H9 (cell line): ENCODE data around the gene RHOC. TPM values are rescaled to one million over a fixed set of nuclear protein-coding genes. Genes with fewer than 3 reads are reported as not detected.

Experiments
- DNase-seq: peaks from one replicate; pipeline ENCODE4 v3.0.0-alpha.2; 2017
- H2AFZ ChIP-seq: one replicate; pipeline ENCODE4 v1.6.1; 2013; ENCODE audit warnings: mild to moderate bottlenecking, low read length, control low read depth, moderate library complexity
- H2AK5ac ChIP-seq: 2 replicates; pipeline ENCODE4 v1.6.1; 2013; ENCODE audit warnings: low read length, control low read depth, mixed read lengths; ENCODE audit not compliant: insufficient read length
- H2BK120ac ChIP-seq: one replicate; pipeline ENCODE4 v1.6.1; 2013; ENCODE audit warnings: low read depth, mild to moderate bottlenecking, low read length, control low read depth, inconsistent platforms; ENCODE audit not compliant: poor library complexity, severe bottlenecking
- H2BK12ac ChIP-seq: 2 replicates; pipeline ENCODE4 v1.6.1; 2013; ENCODE audit warnings: low read length, control low read depth, mixed read lengths, low read depth; ENCODE audit not compliant: insufficient read length
- H2BK15ac ChIP-seq: 2 replicates; pipeline ENCODE4 v1.6.1; 2013; ENCODE audit warnings: low read depth, low read length, control low read depth
- H2BK20ac ChIP-seq: one replicate; pipeline ENCODE4 v1.6.1; 2013; ENCODE audit warnings: low read depth, mild to moderate bottlenecking, low read length, control low read depth, inconsistent platforms; ENCODE audit not compliant: poor library complexity, severe bottlenecking
- H2BK5ac ChIP-seq: 2 replicates; pipeline ENCODE4 v1.6.1; 2013; ENCODE audit warnings: low read length, control low read depth, mixed read lengths; ENCODE audit not compliant: insufficient read length
- H3K14ac ChIP-seq: 2 replicates; pipeline ENCODE4 v1.6.1; 2013; ENCODE audit warnings: low read length, control low read depth; ENCODE audit not compliant: insufficient read depth
- H3K18ac ChIP-seq: 2 replicates; pipeline ENCODE4 v1.6.1; 2013; ENCODE audit warnings: low read depth, mild to moderate bottlenecking, mixed read lengths, low read length, control low read depth; ENCODE audit not compliant: insufficient read length
- H3K23ac ChIP-seq: 2 replicates; pipeline ENCODE4 v1.6.1; 2013; ENCODE audit warnings: low read length, control low read depth, mixed read lengths, low read depth; ENCODE audit not compliant: insufficient read length
- H3K23me2 ChIP-seq: 2 replicates; pipeline ENCODE4 v1.6.1; 2013; ENCODE audit warnings: low read depth, mild to moderate bottlenecking, mixed read lengths, low read length, control low read depth; ENCODE audit not compliant: insufficient read length, poor library complexity, severe bottlenecking
- H3K27ac ChIP-seq: 2 replicates; pipeline ENCODE4 v1.5.1; 2013; ENCODE audit warnings: low read length, control low read depth, mixed read lengths, low read depth; ENCODE audit not compliant: insufficient read length
- H3K27me3 ChIP-seq: 2 replicates; pipeline ENCODE4 v1.6.1; 2013; ENCODE audit warnings: low read length, control low read depth, inconsistent platforms; ENCODE audit not compliant: insufficient read depth
- H3K4ac ChIP-seq: 2 replicates; pipeline ENCODE4 v1.6.1; 2013; ENCODE audit warnings: low read depth, mild to moderate bottlenecking, control low read depth, inconsistent platforms, low read length, moderate library complexity
- H3K4me1 ChIP-seq: 2 replicates; pipeline ENCODE4 v1.6.1; 2013; ENCODE audit warnings: low read length, control low read depth, inconsistent platforms; ENCODE audit not compliant: insufficient read depth
- H3K4me2 ChIP-seq: 2 replicates; pipeline ENCODE4 v1.6.1; 2013; ENCODE audit warnings: low read length, control low read depth, mixed read lengths; ENCODE audit not compliant: insufficient read length, insufficient read depth
- H3K56ac ChIP-seq: 2 replicates; pipeline ENCODE4 v1.6.1; 2013; ENCODE audit warnings: low read depth, mild to moderate bottlenecking, mixed read lengths, low read length, control low read depth; ENCODE audit not compliant: insufficient read length
- H3K79me1 ChIP-seq: 2 replicates; pipeline ENCODE4 v1.6.1; 2013; ENCODE audit warnings: low read depth, mild to moderate bottlenecking, moderate library complexity, low read length, control low read depth, inconsistent platforms; ENCODE audit not compliant: insufficient read depth, poor library complexity, severe bottlenecking
- H3K79me2 ChIP-seq: 2 replicates; pipeline ENCODE4 v1.6.1; 2013; ENCODE audit warnings: low read length, control low read depth, inconsistent platforms; ENCODE audit not compliant: insufficient read depth
- H3K9ac ChIP-seq: 2 replicates; pipeline ENCODE4 v1.6.1; 2013; ENCODE audit warnings: low read length, control low read depth, mixed read lengths; ENCODE audit not compliant: insufficient read length; ENCODE audit errors: extremely low read depth
- H3K9me3 ChIP-seq: one replicate; pipeline ENCODE4 v1.6.1; 2013; ENCODE audit warnings: low read depth, low read length, inconsistent platforms; ENCODE audit not compliant: control insufficient read depth
- H3T11ph ChIP-seq: one replicate; pipeline ENCODE4 v1.6.1; 2013; ENCODE audit warnings: mild to moderate bottlenecking, low read length, control low read depth, inconsistent platforms
- H4K20me1 ChIP-seq: one replicate; pipeline ENCODE4 v1.6.1; 2013; ENCODE audit not compliant: control insufficient read depth, insufficient read length, insufficient read depth
- H4K5ac ChIP-seq: 2 replicates; pipeline ENCODE4 v1.6.1; 2013; ENCODE audit warnings: low read depth, mild to moderate bottlenecking, mixed read lengths, low read length, control low read depth; ENCODE audit not compliant: insufficient read length
- H4K8ac ChIP-seq: replicated peaks from 2 replicates; pipeline ENCODE4 v1.6.1; 2013; ENCODE audit warnings: low read length, control low read depth, mixed read lengths, low read depth; ENCODE audit not compliant: insufficient read length
- H4K91ac ChIP-seq: 2 replicates; pipeline ENCODE4 v1.6.1; 2013; ENCODE audit warnings: low read depth, mild to moderate bottlenecking, moderate library complexity, mixed read lengths, low read length, control low read depth; ENCODE audit not compliant: insufficient read length
- H3K27ac Mint-ChIP-seq, 3 experiments: 2 replicates in 2 of 3; 3 replicates in 1 of 3; pipeline ENCODE4 v1.8.0; 2020 to 2021; ENCODE audit warnings: mixed read lengths in 3 of 3, mild to moderate bottlenecking in 1 of 3, moderate library complexity in 1 of 3
- H3K27me3 Mint-ChIP-seq: 2 replicates; pipeline ENCODE4 v1.8.0; 2021; ENCODE audit warnings: low read depth, mild to moderate bottlenecking, moderate library complexity, mixed read lengths
- H3K36me3 Mint-ChIP-seq, 3 experiments: 2 replicates in 2 of 3; 3 replicates in 1 of 3; pipeline ENCODE4 v1.8.0; 2020 to 2021; ENCODE audit warnings: low read depth in 3 of 3, mixed read lengths in 3 of 3; ENCODE audit not compliant: insufficient read depth in 1 of 3
- H3K4me1 Mint-ChIP-seq, 2 experiments: 2 replicates each; pipeline ENCODE4 v1.8.0; 2020; ENCODE audit warnings: mixed read lengths in 2 of 2
- H3K4me3 Mint-ChIP-seq, 2 experiments: 2 replicates in 1 of 2; 3 replicates in 1 of 2; pipeline ENCODE4 v1.8.0; 2020 to 2021; ENCODE audit warnings: mild to moderate bottlenecking in 2 of 2, mixed read lengths in 2 of 2, moderate library complexity in 1 of 2
- H3K9me3 Mint-ChIP-seq, 2 experiments: 2 replicates in 1 of 2; 3 replicates in 1 of 2; pipeline ENCODE4 v1.8.0; 2020; ENCODE audit warnings: mild to moderate bottlenecking in 2 of 2, mixed read lengths in 2 of 2, moderate library complexity in 1 of 2
- CTCF ChIP-seq: fragments of 200-600 bp; sonication (generic); conservative IDR thresholded peaks from 3 replicates; pipeline ENCODE4 v1.8.0; 2021; ENCODE audit warnings: antibody characterized with exemption, mild to moderate bottlenecking
- WGBS: extraction: QIAGEN DNeasy Blood & Tissue Kit; methylation state at CpG from one replicate; pipeline ENCODE4 v1.1.7; 2013; ENCODE audit warnings: missing lambda C conversion rate, low lambda C conversion rate, mixed read lengths; ENCODE audit not compliant: insufficient read length; ENCODE audit errors: extremely low coverage; 5-methylcytosine and 5-hydroxymethylcytosine counted together
- total RNA-seq: library from RNA; stranded (reverse); gene quantifications from 2 replicates; pipeline ENCODE4 v1.2.1, GENCODE V29; 2021

The RHOC gene
- total RNA-seq, 1 experiment from 2014 or later = 68.9 TPM

DNA sequence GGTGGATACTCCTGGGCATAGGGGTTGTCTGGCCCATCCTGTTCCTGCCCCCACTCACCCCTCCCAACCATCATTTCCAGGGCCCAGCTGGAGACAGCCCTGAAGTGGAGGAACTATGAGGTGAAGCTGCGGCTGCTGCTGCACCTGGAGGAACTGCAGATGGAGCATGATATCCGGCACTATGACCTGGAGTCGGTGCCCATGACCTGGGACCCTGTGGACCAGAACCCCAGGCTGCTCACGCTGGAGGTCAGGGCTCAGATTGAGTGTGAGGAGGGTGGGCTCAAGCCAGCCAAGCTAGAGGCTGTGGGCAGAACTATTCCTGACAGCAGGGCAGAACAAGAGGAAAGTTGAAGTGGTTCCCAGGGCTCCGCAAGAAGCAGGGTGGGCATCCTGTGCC is 14.2 kb downstream of the RHOC start:
- no peaks in the 10 kb centered on the region for H3K9me3 Mint-ChIP-seq
- Histone ChIP-seq H3K4me2 (no peak overlapping the region), H3K4ac (no peak overlapping the region), H4K8ac (no peak overlapping the region), H3K9ac (no peak overlapping the region), H3K27me3 (no peaks in the 10 kb centered on the region), H4K20me1 (no peaks in the 10 kb centered on the region), H2AK5ac (no peak overlapping the region), H2BK5ac (no peak overlapping the region), H2BK12ac (no peak overlapping the region), H2AFZ (no peak overlapping the region), H3K18ac (no peak overlapping the region), H3K9me3 (no peaks in the 10 kb centered on the region), H3K27ac (no peak overlapping the region), H3K14ac (no peak overlapping the region), H4K91ac (no peak overlapping the region), H3K56ac (no peak overlapping the region), H3K79me1 (no peaks in the 10 kb centered on the region), H3T11ph (no peak overlapping the region), H2BK120ac (no peak overlapping the region), H3K23ac (no peak overlapping the region), H3K79me2 (no peaks in the 10 kb centered on the region), H3K4me1 (no peaks in the 10 kb centered on the region), H4K5ac (no peak overlapping the region), H2BK20ac (no peak overlapping the region), H2BK15ac (no peak overlapping the region), H3K23me2 (no peaks in the 10 kb centered on the region)
- no CpG with 5 or more reads among the region's 5 CpGs for WGBS
- H3K36me3 Mint-ChIP-seq = peaks cover 27 to 66% (median 65%) of the 10 kb centered on the region in 3 experiments; a peak in 6 of 7 replicates
- H3K27ac Mint-ChIP-seq = no peak overlapping the region; a peak in 1 of 7 replicates
- H3K27me3 Mint-ChIP-seq = no peaks in the 10 kb centered on the region
- H3K4me3 Mint-ChIP-seq = no peak overlapping the region
- TF ChIP-seq CTCF = no peak
- H3K4me1 Mint-ChIP-seq = peaks cover 0 to 9% of the 10 kb centered on the region in 2 experiments; a peak in 2 of 4 replicates
- DNase-seq = no peak
